ENCODE data around the gene RGS13.

The RGS13 gene

GRCh38 chr1:192626366-192627179 lies 9.4 kb upstream of the RGS13 start:
- DNase-seq (ENCODE audit: low read depth in 2 of 2), result no peak

GRCh38 chr1:192627901-192628300 lies 8.0 kb upstream of the RGS13 start:
- no peak for DNase-seq (ENCODE audit: low read depth in 2 of 2)

GRCh38 chr1:192628396-192629057 lies 7.4 kb upstream of the RGS13 start:
- no peak for DNase-seq (ENCODE audit: low read depth in 2 of 2)

- no peak for DNase-seq (ENCODE audit: low read depth in 2 of 2)
These were observed 6.3 kb upstream of the RGS13 start for GRCh38 chr1:192629612-192630011.

- no peak for DNase-seq (ENCODE audit: low read depth in 2 of 2)
These were observed 5.2 kb upstream of the RGS13 start for GRCh38 chr1:192630521-192631287.

- DNase-seq (ENCODE audit: low read depth in 2 of 2), result no peak
These were observed 4.2 kb upstream of the RGS13 start for GRCh38 chr1:192631749-192632148.

- no peak for DNase-seq (ENCODE audit: low read depth in 2 of 2)
These were observed 3.8 kb upstream of the RGS13 start for GRCh38 chr1:192632188-192632587.

- no peak for DNase-seq (ENCODE audit: low read depth in 2 of 2)
These were observed 3.1 kb upstream of the RGS13 start for GRCh38 chr1:192632641-192633532.

- no peak for DNase-seq (ENCODE audit: low read depth in 2 of 2)
These were observed 2.3 kb upstream of the RGS13 start for GRCh38 chr1:192633533-192634253.

GRCh38 chr1:192635041-192635440 lies 906 bp upstream of the RGS13 start:
- no peak for DNase-seq (ENCODE audit: low read depth in 2 of 2)

GRCh38 chr1:192639607-192640368 lies 3.8 kb downstream of the RGS13 start:
- DNase-seq (ENCODE audit: low read depth in 2 of 2), result no peak

- no peak for DNase-seq (ENCODE audit: low read depth in 2 of 2)
These were observed 16.2 kb downstream of the RGS13 start for GRCh38 chr1:192652159-192652558.

- DNase-seq (ENCODE audit: low read depth in 2 of 2), result no peak
These were observed 18.2 kb downstream of the RGS13 start for GRCh38 chr1:192654120-192654519.

- no peak for DNase-seq (ENCODE audit: low read depth in 2 of 2)
These were observed 18.8 kb downstream of the RGS13 start for GRCh38 chr1:192654591-192655251.

- DNase-seq (ENCODE audit: low read depth in 2 of 2), result no peak
These were observed 21.8 kb downstream of the RGS13 start for GRCh38 chr1:192657760-192658159.

GRCh38 chr1:192658255-192658654 lies 22.3 kb downstream of the RGS13 start:
- no peak for DNase-seq (ENCODE audit: low read depth in 2 of 2)

- DNase-seq (ENCODE audit: low read depth in 2 of 2), result no peak
These were observed 24.7 kb downstream of the RGS13 start for GRCh38 chr1:192660613-192661012.

- DNase-seq (ENCODE audit: low read depth in 2 of 2), result no peak
These were observed 32.5 kb downstream of the RGS13 start for GRCh38 chr1:192668409-192668983.

GRCh38 chr1:192669174-192669573 lies 33.2 kb downstream of the RGS13 start:
- no peak for DNase-seq (ENCODE audit: low read depth in 2 of 2)
